A549 (cell line): ENCODE measurements around the gene FAM114A2. TPM values are rescaled to one million over a fixed set of nuclear protein-coding genes. Genes with fewer than 3 reads are reported as not detected.

Experiments used
- ATAC-seq, 2 experiments: fragments of 200-7000 bp in 1 of 2; fragments of >200 bp in 1 of 2; cut with Nextera tagmentation in 1 of 2; cut with Tn5 transposase in 1 of 2; 3 replicates each; pipeline versions ENCODE4 v1.8.0 to v1.9.1; 2018 to 2020; ENCODE audit warnings: mild to moderate bottlenecking in 1 of 2, moderate library complexity in 1 of 2
- CTCF ChIA-PET: fragments of 300-600 bp; sonication (Branson Sonifier 250); formaldehyde crosslinking; extraction: SDS; loops from one replicate; lab custom pipeline; 2021; ENCODE audit warnings: antibody characterized with exemption, inconsistent platforms; lab: Yijun Ruan, JAX
- POLR2A ChIA-PET: fragments of 350-600 bp; formaldehyde crosslinking; extraction: SDS; loops from one replicate; lab custom pipeline; 2021; ENCODE audit warnings: antibody characterized with exemption, inconsistent platforms; lab: Yijun Ruan, JAX
- DNase-seq, 2 experiments: peaks; one replicate each; pipeline versions ENCODE4 v3.0.0 to v3.0.0-alpha.2; 2011 to 2016; ENCODE audit warnings: low read depth in 1 of 2, low spot score in 1 of 2
- FAIRE-seq: peaks from 2 replicates; lab custom pipeline; 2011; peaks lifted over from hg19 to GRCh38; lab: Jason Lieb, UNC
- H3K27ac ChIP-seq, 2 experiments: fragments of >200 bp; sonication (Bioruptor Twin); formaldehyde crosslinking; 3 replicates each; pipeline ENCODE4 v1.5.1; 2016 to 2017
- H3K4me1 ChIP-seq: fragments of >200 bp; sonication (Bioruptor Twin); formaldehyde crosslinking; 3 replicates; pipeline ENCODE4 v1.6.1; 2016
- H3K4me2 ChIP-seq: fragments of >200 bp; sonication (Bioruptor Twin); formaldehyde crosslinking; 3 replicates; pipeline ENCODE4 v1.6.1; 2016
- H3K4me3 ChIP-seq: fragments of >200 bp; sonication (Bioruptor Twin); formaldehyde crosslinking; 3 replicates; pipeline ENCODE4 v1.5.1; 2016
- H3K9me3 ChIP-seq: fragments of >200 bp; sonication (Bioruptor Twin); formaldehyde crosslinking; 3 replicates; pipeline ENCODE4 v1.6.1; 2016
- ATOH8 ChIP-seq: fragments of 250-450 bp; sonication (Bioruptor Pico); IDR thresholded peaks from 2 replicates; pipeline ENCODE4 v1.5.0; 2020; ENCODE audit warnings: low read depth, mild to moderate bottlenecking, moderate library complexity
- BCL3 ChIP-seq: fragments of >200 bp; sonication (Bioruptor Twin); formaldehyde crosslinking; IDR thresholded peaks from 3 replicates; pipeline ENCODE4 v1.6.1; 2016
- E2F6 ChIP-seq: IDR thresholded peaks from 2 replicates; pipeline ENCODE4 v1.6.1; 2012; ENCODE audit warnings: low read depth, borderline replicate concordance
- EHF ChIP-seq: fragments of 250-450 bp; sonication (Bioruptor Pico); IDR thresholded peaks from 2 replicates; pipeline ENCODE4 v1.5.0; 2020; ENCODE audit warnings: mild to moderate bottlenecking
- EP300 ChIP-seq, 2 experiments: fragments of >200 bp; sonication (Bioruptor Twin); formaldehyde crosslinking; IDR thresholded peaks; 2 replicates in 1 of 2; 3 replicates in 1 of 2; pipeline ENCODE4 v1.6.1; 2016 to 2017
- FOSL2 ChIP-seq, 2 experiments: fragments of 450-650 bp in 1 of 2; fragments of >200 bp in 1 of 2; sonication (Bioruptor Twin) in 1 of 2; formaldehyde crosslinking; IDR thresholded peaks; 2 replicates each; pipeline versions ENCODE4 v1.5.0 to v1.6.1; 2016 to 2020; ENCODE audit warnings: mild to moderate bottlenecking in 1 of 2, moderate library complexity in 1 of 2
- HEYL ChIP-seq: fragments of 250-450 bp; sonication (Bioruptor Pico); IDR thresholded peaks from 2 replicates; pipeline ENCODE4 v1.8.0; 2021; ENCODE audit warnings: mild to moderate bottlenecking, moderate library complexity
- HOXA7 ChIP-seq: fragments of 250-450 bp; sonication (Bioruptor Pico); IDR thresholded peaks from 2 replicates; pipeline ENCODE4 v1.5.0; 2020; ENCODE audit warnings: mild to moderate bottlenecking, moderate library complexity
- HOXB13 ChIP-seq: fragments of 250-450 bp; sonication (Bioruptor Pico); IDR thresholded peaks from 2 replicates; pipeline ENCODE4 v1.5.0; 2020; ENCODE audit warnings: low read depth, mild to moderate bottlenecking, moderate library complexity
- HOXB5 ChIP-seq: fragments of 250-450 bp; sonication (Bioruptor Pico); IDR thresholded peaks from 2 replicates; pipeline ENCODE4 v1.5.0; 2020; ENCODE audit warnings: mild to moderate bottlenecking, moderate library complexity
- JUN ChIP-seq, 2 experiments: fragments of >200 bp; sonication (Bioruptor Twin); formaldehyde crosslinking; IDR thresholded peaks; 2 replicates in 1 of 2; 3 replicates in 1 of 2; pipeline ENCODE4 v1.6.1; 2016 to 2017
- KDM1A ChIP-seq: fragments of 200-600 bp; sonication (generic); IDR thresholded peaks from 2 replicates; pipeline ENCODE4 v1.6.1; 2016; ENCODE audit warnings: low read depth, mild to moderate bottlenecking
- KDM5A ChIP-seq: fragments of 200-600 bp; sonication (generic); IDR thresholded peaks from 2 replicates; pipeline ENCODE4 v1.6.1; 2016; ENCODE audit warnings: antibody characterized with exemption, mild to moderate bottlenecking
- MAFK ChIP-seq: fragments of 450-650 bp; IDR thresholded peaks from 2 replicates; pipeline ENCODE4 v1.6.1; 2014; ENCODE audit not compliant: partially characterized antibody
- MAX ChIP-seq: IDR thresholded peaks from 2 replicates; pipeline ENCODE4 v1.6.1; 2012
- MAZ ChIP-seq: fragments of 150-350 bp; IDR thresholded peaks from 2 replicates; pipeline ENCODE4 v1.6.1; 2014; ENCODE audit warnings: antibody characterized with exemption, low read depth, low read length, borderline replicate concordance
- MYC ChIP-seq: IDR thresholded peaks from 2 replicates; pipeline ENCODE4 v1.6.1; 2012; ENCODE audit warnings: mild to moderate bottlenecking, inconsistent platforms, low read length, improper control_type of control experiment, borderline replicate concordance
- NFE2L2 ChIP-seq: fragments of 150-350 bp; conservative IDR thresholded peaks from 2 replicates; pipeline ENCODE4 v1.6.1; 2014; ENCODE audit warnings: low read length
- PHF8 ChIP-seq: fragments of 200-600 bp; sonication (generic); IDR thresholded peaks from 2 replicates; pipeline ENCODE4 v1.6.1; 2016; ENCODE audit warnings: low read depth, mild to moderate bottlenecking, antibody characterized with exemption, moderate library complexity, borderline replicate concordance
- POLR2A ChIP-seq: IDR thresholded peaks from 2 replicates; pipeline ENCODE4 v1.6.1; 2012; ENCODE audit warnings: mild to moderate bottlenecking, low read length
- POLR2AphosphoS2 ChIP-seq: conservative IDR thresholded peaks from 2 replicates; pipeline ENCODE4 v1.6.1; 2012; ENCODE audit warnings: low read length, improper control_type of control experiment, inconsistent platforms
- RAD21 ChIP-seq, 2 experiments: fragments of >200 bp in 1 of 2; sonication (Bioruptor Twin) in 1 of 2; formaldehyde crosslinking in 1 of 2; IDR thresholded peaks in 1 of 2; conservative IDR thresholded peaks in 1 of 2; 2 replicates in 1 of 2; 3 replicates in 1 of 2; pipeline ENCODE4 v1.6.1; 2012 to 2018; ENCODE audit warnings: inconsistent platforms in 1 of 2
- RARB ChIP-seq: fragments of 250-450 bp; sonication (Bioruptor Pico); IDR thresholded peaks from 2 replicates; pipeline ENCODE4 v1.8.0; 2021; ENCODE audit warnings: mild to moderate bottlenecking, moderate library complexity
- RCOR1 ChIP-seq: fragments of 150-350 bp; IDR thresholded peaks from 2 replicates; pipeline ENCODE4 v1.6.1; 2014; ENCODE audit warnings: antibody characterized with exemption, low read length, low read depth
- RFX5 ChIP-seq: fragments of 450-650 bp; IDR thresholded peaks from 2 replicates; pipeline ENCODE4 v1.7.1; 2014; ENCODE audit warnings: antibody characterized with exemption, mild to moderate bottlenecking, moderate library complexity
- TP53 ChIP-seq: fragments of 250-450 bp; sonication (Bioruptor Pico); IDR thresholded peaks from 2 replicates; pipeline ENCODE4 v1.5.0; 2021; ENCODE audit warnings: mild to moderate bottlenecking, moderate library complexity
- USF2 ChIP-seq: fragments of 450-650 bp; IDR thresholded peaks from 2 replicates; pipeline ENCODE4 v1.6.1; 2014; ENCODE audit warnings: antibody characterized with exemption
- ZFP36 ChIP-seq: fragments of 450-650 bp; IDR thresholded peaks from 2 replicates; pipeline ENCODE4 v1.6.1; 2014; ENCODE audit warnings: borderline replicate concordance; ENCODE audit not compliant: partially characterized antibody
- WGBS: methylation state at CpG from one replicate; pipeline ENCODE4 v1.1.6; 2017; ENCODE audit errors: missing lambda C conversion rate; 5-methylcytosine and 5-hydroxymethylcytosine counted together
- polyA minus RNA-seq: library from RNA; depleted of rRNA, polyadenylated mRNA; stranded (reverse); fragments of >200 nt; gene quantifications from 2 replicates; pipeline ENCODE4 v1.2.3, GENCODE V29; 2011; rRNA and poly(A)+ RNA removed
- polyA plus RNA-seq, 4 experiments: library from polyadenylated mRNA; depleted of rRNA in 3 of 4; stranded (reverse); fragments of >200 nt; fragmentation: RNase III in 1 of 4; extraction: RNeasy Plus Mini Kit Qiagen cat#74134 plus additional on column Dnase treatment in 1 of 4; gene quantifications; 2 replicates in 3 of 4; 3 replicates in 1 of 4; pipeline ENCODE4 v1.2.3, GENCODE V29; 2011 to 2017

Gene FAM114A2
- polyA plus RNA-seq (2011; rRNA removed) (19.0 and 21.3 TPM in 2 replicates), polyA plus RNA-seq (2017; fragmentation: RNase III; extraction: RNeasy Plus Mini Kit Qiagen cat#74134 plus additional on column Dnase treatment) (14.6 to 15.6 TPM (median 15.5 TPM) in 3 replicates), polyA minus RNA-seq (18.6 and 20.8 TPM in 2 replicates)
- polyA plus RNA-seq (2012; cell fraction: cytosol; rRNA removed): 6.5 and 6.8 TPM in 2 replicates
- polyA plus RNA-seq (2012; cell fraction: nucleus; rRNA removed): 4.6 and 5.4 TPM in 2 replicates

GRCh38 chr5:154038707-154039457 lies at the start of gene FAM114A2, which contains the start of gene MFAP3:
TSS of gene FAM114A2 (minus strand) at chr5:154038910. CDS start at chr5:154034953, 3,957 bp downstream.
TSS of gene MFAP3 (plus strand) at chr5:154038967. CDS start at chr5:154049723, 10,756 bp downstream.
- peak within 1 kb of the TSS; percentile 63 for H3K4me3 ChIP-seq

GRCh38 chr5:154087260-154087659 lies 48.5 kb upstream of the FAM114A2 start:
- no peak for FAIRE-seq
- CTCF ChIA-PET: interaction anchor here (0.7 to 0.8 kb wide), 2 partner anchors 15 to 426 kb away, joined by 3 read pairs; no protein-coding TSS in a partner anchor
- Histone ChIP-seq H3K4me3 (no peak overlapping the region), H3K27ac (no peak overlapping the region), H3K4me2 (no peak overlapping the region), H3K9me3 (no peaks in the 10 kb centered on the region), H3K4me1 (peaks cover 12% of the 10 kb centered on the region)
- no peak for DNase-seq
- ATAC-seq: peak in 1 of 2 experiments; percentile 52; a peak in 1 of 6 replicates
- WGBS: 0% methylated on average over 2 of the region's 2 CpGs
- POLR2A ChIA-PET: no interaction called here
- TF ChIP-seq POLR2AphosphoS2: no peak
- TF ChIP-seq MAFK: no peak
- no peak for TF ChIP-seq KDM5A
- TF ChIP-seq MAZ: no peak
- no peak for TF ChIP-seq HOXA7 (CRISPR knock-in tag)
- no peak for TF ChIP-seq KDM1A
- no peak for TF ChIP-seq FOSL2 (IDR thresholded peaks at IDR 0.05)
- no peak for TF ChIP-seq FOSL2 (CRISPR knock-in tag; IDR thresholded peaks at IDR 0.05)
- no peak for TF ChIP-seq RARB (CRISPR knock-in tag)

More at GRCh38 chr5:154038707-154039457, at the start of gene FAM114A2, which contains the start of gene MFAP3:
- CTCF ChIA-PET: interaction anchor here (1.8 kb wide), 1 partner anchor 140 kb away, joined by 4 read pairs; no protein-coding TSS in a partner anchor
- TF ChIP-seq EP300 (IDR thresholded peaks at IDR 0.05) (0 out of 5 replicates have a peak, but pooled peaks of 1 of the 2 experiments have one; percentile 17), RCOR1 (no peak), TP53 (CRISPR knock-in tag) (no peak), HOXB5 (CRISPR knock-in tag) (no peak), KDM5A (0 out of 2 replicates have a peak, but pooled peaks have one; percentile 56), PHF8 (peak; percentile 73), MAX (peak; percentile 93), POLR2A (peak; percentile 92), MAFK (peak; percentile 55), BCL3 (peak; percentile 87; the same call in 2 of the 3 replicates), JUN (IDR thresholded peaks at IDR 0.05) (peak; percentile 78 to 94; a peak in 4 of 5 replicates), E2F6 (peak; percentile 78; the same call in 1 of the 2 replicates)
- DNase-seq (peak; percentile 91 to 95), ATAC-seq (peak; percentile 100), FAIRE-seq (no peak)
- H3K4me1 ChIP-seq: peaks cover 12% of the 10 kb centered on the region
- H3K27ac ChIP-seq: peak within 1 kb of the TSS; percentile 82 to 87
- H3K9me3 ChIP-seq: no peaks in the 10 kb centered on the region
- peak within 1 kb of the TSS; percentile 88 for H3K4me2 ChIP-seq
- POLR2A ChIA-PET: interaction anchor here (0.5 to 1.7 kb wide), 16 partner anchors 8 to 639 kb away, joined by 3 to 12 read pairs (median 4); partner anchors contain the start of gene GALNT10
- WGBS: 1% methylated on average over 28 of the region's 51 CpGs

GRCh38 chr5:154086641-154087040 lies 47.9 kb upstream of the FAM114A2 start:
- ATAC-seq (no peak), DNase-seq (no peak), FAIRE-seq (no peak)
- Histone ChIP-seq H3K4me3 (no peak overlapping the region), H3K4me1 (peaks cover 7% of the 10 kb centered on the region; the same call in 2 of the 3 replicates), H3K4me2 (no peak overlapping the region), H3K27ac (no peak overlapping the region), H3K9me3 (no peaks in the 10 kb centered on the region)
- POLR2A ChIA-PET: no interaction called here
- CTCF ChIA-PET: interaction anchor here (0.7 to 2.0 kb wide), 5 partner anchors 12 to 426 kb away, joined by 3 to 9 read pairs (median 3); no protein-coding TSS in a partner anchor
- WGBS: 68% methylated on average over 4 of the region's 4 CpGs
- TF ChIP-seq ATOH8 (CRISPR knock-in tag) (no peak), NFE2L2 (no peak), JUN (IDR thresholded peaks at IDR 0.05) (no peak), HOXB13 (CRISPR knock-in tag) (no peak), EHF (no peak), HEYL (CRISPR knock-in tag) (no peak), RFX5 (no peak), MYC (no peak), USF2 (no peak), ZFP36 (no peak), RAD21 (conservative IDR thresholded peaks at IDR 0.05 in 1 of 2, IDR thresholded peaks at IDR 0.05 in 1 of 2) (no peak), RCOR1 (no peak), POLR2AphosphoS2 (no peak)
